ENCODE measurements around the gene IRX2.

IRX2 gene

DNA sequence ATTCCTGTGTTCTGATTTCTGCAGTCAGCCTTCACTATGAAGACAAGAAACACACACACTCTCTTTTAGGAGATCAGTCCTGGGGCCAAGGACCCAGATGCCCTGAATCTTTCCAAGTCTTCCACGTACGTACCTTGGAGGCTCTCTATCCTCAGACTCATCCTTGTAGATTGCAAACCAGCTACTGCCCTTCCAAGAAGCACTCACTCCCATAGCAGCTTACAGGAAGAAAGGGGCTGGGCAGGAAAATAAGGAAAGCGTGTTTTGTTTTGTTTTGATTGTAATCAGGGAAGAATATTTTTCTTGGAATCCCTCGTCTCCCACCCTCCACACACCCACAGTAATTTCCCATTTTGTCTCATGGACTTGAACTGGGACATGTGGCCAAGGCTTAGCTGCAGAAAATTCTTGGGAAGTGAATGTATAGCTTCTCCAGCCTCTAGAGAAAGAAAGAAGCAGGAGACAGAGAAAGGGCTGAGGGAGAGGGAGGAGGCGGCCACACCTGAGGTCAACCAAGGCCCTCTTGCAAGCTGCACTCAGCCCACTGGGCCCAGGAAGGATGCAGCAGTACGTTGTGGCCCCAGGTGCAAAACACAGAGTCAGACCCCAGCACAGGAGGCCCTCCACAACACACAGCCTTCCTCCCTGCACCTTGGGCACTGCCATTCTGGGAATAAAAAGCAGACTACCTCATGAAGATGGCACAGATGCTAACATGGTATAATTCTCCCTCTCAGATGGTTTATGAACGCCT lies 29.9 kb downstream of the IRX2 start:
- DNase-seq = no peak

DNA sequence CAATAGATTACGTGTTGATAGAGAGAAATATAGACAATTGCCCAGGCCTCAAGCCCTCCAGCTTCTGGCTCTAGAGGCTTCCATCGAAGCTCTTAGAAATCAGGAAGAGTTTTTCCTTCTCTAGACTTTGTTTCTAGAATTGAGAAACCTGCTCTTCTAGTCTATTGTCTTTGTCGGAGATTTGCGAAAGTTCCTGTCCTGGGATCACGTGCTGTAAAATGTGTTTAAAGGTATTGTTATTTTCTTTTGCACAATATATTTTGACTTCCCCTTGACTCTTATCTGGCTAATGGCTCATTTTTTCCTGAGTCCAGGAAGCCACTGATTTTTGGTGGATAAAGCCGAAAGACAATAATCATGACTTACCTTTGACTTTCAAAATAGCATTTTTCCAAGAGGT lies 32.1 kb downstream of the IRX2 start:
- DNase-seq = no peak

DNA sequence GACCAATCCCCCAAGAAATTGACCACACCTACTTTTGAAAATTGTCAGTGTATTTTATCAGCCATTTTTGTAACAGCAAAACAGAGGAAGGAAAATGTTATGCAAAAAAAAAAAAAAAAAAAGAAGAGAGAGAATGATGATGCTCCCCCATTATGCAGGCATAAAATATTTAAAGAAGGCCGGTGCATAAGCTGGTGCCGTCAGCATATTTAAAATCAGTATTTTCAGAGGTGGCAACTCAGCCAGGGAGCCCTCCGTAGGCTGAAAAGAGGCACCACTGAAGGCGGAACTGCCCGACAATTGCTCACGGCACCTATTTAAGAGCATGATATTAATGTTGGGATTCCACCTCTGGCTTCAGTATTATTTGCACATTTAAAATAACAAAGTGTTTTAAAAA lies 33.4 kb downstream of the IRX2 start:
- DNase-seq = no peak

DNA sequence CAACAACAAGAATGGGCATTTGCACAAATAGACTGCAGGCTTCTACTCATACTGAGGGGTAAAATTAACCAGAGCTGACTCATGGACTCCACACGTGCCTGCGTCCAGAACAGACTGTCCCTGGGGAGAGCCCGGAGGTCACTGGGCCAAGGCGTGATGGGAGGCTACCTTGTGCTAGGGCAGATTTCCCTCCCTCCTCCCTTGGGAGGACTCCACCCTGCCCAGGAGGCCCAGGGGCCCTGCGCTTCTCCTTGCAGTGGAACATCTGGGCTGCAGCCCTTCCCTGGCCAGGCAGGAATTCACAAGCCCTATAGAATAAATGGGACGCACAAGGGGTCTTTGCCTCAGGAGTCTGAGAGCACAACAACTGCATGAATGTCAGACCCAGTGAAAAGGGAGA lies 35.6 kb downstream of the IRX2 start:
- no peak for DNase-seq

DNA sequence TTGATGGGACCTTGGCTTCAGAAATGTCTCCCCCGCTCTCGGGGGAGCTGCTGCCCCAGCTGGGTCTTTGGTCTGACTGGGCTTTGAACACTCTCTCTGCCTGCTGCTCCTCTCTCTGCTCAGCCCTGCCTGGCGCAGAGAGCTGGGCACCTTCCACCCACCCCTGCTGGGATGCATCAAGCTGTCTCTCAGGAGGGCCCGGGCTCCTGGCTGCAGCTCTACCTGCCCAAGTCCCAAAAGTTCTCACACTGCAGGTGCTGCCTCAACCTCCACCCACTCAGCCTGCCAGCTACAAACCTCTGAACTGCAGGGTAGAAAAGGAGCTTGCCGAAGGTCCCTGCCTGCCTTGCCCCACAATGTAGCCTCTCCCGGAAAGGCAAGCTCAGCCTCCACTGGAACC lies 36.7 kb downstream of the IRX2 start:
- no peak for DNase-seq

DNA sequence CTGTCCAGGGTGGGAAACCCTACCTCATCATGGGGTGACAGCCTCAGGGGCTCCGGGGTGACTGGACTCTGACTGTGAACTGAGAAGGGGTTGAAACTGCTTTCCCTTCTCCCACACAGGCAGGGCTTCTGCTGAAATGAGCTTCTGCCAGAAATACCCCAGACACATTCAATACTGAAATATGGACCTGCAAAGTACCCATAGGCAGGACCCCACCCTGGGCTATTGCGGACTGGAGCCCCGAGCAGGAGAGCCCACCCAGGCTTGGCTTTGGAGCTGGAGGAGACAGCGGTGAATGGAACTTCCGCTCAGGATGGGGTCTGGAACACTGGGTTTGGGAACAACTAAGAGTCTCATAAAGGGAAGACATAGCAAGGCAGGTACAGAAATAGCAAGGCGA lies 37.5 kb downstream of the IRX2 start:
- DNase-seq = no peak

DNA sequence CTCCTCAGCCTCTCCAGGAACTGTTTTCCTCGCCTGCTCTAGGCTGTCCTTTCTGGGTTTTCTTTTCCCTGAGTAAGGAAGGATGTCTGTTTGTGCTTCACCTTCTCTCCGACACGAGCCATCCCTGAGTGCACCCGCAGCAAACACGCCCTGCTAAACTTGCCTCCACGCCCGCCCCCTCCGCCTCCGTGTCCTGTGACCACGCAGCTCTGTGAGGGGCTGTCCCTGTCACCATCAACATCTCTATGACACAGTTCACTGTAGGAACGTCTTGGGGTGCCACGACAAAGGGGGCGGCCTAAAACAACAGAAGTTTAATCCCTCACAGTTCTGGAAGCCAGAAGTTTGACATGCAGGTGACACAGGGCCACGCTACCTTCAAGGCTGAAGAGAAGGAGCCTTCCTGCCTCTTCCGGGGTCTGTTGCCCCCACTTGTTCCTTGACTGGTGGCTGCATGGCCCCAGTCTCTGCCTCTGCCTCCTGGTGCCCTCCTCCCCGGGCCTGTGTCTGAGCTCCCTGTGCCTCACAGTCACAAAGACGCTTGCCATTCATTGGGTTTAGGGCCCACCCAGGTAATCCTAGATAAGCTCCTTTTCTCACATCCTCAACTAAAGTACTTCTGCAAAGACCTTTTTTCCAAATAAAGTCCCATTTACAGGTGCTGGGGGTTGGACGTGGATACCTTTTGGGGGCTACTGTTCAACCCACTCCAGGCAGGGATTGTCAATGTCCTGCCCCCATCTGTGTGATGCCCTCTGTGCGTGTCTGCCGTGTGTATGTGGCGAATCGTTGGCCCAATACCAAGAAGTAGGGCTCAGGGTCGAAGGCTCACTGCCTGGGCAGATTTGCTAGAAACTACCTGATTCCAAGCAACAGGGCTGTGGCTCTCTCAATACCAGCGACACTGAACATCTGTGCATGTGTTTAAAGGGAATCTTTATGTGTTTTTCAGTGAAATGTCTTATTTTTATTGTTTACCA lies 39.7 kb downstream of the IRX2 start:
- DNase-seq = no peak

DNA sequence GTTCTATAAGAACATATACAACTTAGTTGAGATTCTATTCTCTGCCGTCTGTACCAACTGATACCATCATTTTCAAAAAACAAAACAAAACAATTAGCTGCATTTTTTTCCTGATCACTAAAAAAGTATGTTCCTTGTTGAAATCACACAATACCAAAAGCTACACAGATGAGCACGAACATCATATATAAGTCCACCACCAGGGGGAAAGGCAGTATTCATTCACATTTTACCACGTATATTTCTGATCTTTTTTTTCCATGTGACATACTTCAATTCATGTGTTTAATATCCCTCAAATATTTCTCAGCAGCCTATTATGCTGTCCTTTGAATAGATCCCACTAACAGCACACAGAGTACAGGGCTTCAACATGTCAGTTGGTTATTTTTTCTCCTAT lies 40.6 kb downstream of the IRX2 start:
- no peak for DNase-seq

DNA sequence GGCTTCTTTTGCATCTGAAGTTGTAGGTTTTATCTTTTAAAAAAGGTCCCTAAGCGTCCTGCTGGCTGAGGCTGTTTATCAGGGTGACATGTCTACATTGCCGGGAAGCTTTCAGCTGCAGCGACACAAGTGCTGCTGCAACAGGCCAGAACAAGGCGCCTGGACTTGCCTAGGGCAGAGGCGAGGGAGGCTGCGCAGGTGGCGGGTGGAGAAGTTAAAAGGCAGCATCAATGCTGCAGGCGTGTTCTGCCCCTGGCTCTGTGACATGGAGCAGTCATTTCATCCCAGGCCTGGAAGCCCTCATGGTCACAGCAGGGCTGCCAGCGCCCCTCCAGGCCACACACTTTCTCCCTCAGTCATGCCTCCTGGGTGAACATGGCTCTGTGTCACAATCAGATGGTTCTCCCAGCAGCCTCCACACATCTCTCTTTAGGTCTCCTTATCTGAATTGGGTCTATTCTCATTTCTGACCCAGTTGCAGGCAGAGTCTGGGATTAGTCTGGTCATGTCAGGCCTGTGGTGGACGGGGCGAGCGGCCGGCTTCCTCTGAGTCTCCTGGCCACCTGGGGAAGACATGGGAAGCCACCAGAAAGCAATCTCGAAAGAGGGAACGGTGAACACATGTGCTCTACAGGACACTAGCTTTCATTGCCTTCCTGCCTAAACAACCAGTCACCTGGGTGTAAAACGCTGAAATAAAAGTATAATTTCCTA lies 41.3 kb downstream of the IRX2 start:
- DNase-seq = no peak

DNA sequence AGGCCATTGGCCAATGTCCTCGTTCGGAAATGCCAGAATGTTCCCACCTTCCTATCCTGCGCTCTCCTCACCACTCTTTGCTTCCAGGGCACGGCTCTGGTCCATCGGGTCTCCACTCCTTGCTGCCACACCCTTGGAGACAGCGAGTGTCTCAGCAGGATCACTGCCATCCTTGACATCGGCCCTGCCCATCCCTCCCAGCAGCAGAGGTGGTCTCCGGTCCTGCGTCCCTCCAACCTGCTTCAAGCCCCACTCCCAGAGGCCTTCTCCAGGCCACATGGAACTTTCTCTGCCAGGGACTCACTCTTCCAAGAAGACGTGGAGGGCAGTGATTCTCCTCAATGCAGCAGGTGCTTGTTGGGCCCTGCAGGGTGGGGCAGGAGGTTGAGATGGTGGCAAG lies 42.7 kb downstream of the IRX2 start:
- DNase-seq = no peak

DNA sequence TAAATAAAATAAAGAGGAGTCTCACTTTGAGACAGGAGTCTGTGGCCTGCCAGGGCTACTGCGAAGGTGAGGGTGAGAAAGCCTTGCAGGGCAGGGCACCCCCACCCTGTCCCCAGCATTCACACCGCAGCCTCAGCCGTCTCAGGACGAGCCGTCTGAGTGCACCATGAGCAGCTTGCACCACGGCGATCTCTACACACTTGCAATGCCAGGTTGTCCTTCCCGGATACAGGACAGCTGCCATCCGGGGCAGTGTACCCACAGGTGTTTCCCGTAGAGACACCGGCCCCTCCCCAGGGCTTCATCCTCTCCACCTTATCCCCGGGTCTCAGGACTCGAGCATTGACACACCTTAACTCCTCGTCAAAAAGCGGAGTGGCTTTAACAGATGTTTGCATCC lies 43.3 kb downstream of the IRX2 start:
- no peak for DNase-seq

DNA sequence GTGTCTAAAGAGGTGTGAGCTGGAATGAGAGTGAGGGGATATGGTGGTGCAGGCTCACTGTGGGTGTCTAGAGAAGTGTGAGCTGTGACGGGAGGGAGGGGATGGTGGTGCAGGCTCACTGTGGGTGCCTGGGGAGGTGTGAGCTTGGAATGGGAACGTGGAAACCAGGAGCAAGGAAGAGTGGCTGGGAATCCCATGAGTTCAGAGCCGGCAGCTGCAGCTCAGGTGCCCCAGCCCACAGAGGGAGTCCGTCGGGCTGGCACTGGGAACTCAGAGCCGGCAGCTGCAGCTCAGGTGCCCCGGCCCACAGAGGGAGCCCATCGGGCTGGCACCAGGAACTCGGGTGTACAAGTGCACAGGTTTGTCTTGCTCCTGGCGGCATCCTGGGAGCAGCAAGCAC lies 45.6 kb downstream of the IRX2 start:
- no peak for DNase-seq

DNA sequence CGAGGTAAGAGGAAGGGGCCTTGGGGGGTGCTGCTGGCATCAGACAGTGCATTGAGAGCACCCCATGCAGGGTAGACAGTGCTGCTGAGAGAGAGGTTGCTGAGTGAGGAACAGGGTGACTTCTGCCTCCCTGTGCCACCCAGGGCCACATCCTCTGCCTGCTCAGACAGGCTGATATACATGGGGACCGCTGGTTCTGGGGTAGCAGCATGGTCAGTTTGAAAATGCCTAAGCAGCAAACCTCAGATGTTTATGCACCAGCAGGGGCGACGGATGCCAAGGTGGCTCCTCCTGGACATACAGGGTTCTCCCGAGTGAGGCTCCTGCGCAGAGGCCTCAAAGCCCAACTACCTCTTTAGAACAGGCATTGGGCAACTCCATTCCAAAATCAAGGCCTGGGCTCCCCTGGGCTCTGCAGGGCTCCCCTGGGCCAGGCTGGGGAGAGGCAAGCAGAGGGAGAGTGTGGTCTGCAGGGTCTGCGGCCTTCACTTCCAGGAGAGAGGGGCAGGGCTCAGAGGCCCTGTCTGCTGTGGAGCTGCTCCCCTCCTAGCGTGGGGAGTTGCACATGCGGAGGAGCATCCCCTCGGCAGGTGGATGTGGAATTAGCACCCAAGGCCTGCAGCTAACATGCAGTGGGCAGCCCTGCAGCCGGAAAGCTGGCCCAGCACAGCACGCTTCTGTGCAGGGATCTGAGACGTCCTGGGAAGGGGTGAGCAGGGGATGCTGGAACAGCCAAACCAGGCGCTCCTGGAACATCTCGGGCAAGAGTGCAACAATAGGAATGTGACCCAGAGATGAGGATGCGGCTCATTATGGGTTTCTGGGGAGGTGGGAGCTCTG lies 46.5 kb downstream of the IRX2 start:
- no peak for DNase-seq

DNA sequence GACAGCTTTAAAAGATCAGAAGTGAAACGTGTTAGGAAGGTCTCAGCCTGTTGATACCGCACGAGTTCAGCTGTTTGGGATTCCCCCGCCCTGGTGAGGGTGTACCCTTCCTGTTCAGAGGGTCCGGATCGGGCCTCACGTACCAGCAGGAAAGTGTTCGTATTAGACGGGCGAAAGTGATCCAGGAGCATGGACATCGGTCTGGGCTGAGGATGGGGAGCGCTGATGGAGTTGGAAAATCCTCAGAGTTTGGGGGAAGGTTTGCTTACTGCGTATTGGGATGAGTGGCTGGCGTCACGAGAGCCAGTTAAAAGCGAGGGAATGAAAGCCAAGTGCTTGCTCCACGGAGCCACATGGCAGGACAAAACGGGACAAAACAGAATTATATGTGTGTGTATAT lies 47.4 kb downstream of the IRX2 start:
- no peak for DNase-seq

DNA sequence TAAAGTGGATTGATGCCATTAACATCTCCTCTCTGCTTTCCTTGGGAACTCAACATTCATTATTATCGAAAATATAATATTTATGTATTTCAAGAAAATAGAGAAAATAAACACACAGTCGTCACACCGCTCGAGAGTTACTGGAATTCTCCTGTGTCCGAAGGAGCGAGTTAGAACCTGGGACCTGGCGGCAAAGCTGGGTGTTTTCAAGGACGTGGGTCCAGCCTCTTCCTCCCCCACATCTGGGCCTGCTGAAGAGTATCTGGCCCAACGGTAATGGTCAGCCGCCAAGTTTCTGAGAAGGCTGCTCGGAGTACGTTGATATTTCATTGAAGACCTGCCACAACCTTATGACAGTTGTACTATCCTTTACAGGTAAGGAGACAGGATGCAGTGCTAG lies 47.9 kb downstream of the IRX2 start:
- no peak for DNase-seq

DNA sequence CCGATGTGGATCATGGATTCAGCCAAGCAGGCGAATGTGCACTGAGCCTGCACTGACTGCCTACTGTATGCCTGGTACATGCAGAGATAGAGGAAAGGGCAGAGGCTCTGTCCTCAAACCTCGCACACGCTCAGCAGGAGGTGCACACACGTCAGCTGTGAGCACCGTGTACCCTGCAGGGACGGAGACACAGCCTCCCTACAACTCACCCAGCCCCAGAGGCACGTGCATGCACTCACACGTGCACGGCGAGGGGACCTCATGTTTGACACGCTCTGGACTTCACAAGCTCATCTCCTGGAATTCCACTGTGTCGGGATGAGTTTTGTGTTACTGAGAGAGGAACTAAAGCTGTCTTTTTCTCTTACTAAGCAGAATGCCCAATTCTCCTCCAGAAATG lies 48.4 kb downstream of the IRX2 start:
- no peak for DNase-seq

DNA sequence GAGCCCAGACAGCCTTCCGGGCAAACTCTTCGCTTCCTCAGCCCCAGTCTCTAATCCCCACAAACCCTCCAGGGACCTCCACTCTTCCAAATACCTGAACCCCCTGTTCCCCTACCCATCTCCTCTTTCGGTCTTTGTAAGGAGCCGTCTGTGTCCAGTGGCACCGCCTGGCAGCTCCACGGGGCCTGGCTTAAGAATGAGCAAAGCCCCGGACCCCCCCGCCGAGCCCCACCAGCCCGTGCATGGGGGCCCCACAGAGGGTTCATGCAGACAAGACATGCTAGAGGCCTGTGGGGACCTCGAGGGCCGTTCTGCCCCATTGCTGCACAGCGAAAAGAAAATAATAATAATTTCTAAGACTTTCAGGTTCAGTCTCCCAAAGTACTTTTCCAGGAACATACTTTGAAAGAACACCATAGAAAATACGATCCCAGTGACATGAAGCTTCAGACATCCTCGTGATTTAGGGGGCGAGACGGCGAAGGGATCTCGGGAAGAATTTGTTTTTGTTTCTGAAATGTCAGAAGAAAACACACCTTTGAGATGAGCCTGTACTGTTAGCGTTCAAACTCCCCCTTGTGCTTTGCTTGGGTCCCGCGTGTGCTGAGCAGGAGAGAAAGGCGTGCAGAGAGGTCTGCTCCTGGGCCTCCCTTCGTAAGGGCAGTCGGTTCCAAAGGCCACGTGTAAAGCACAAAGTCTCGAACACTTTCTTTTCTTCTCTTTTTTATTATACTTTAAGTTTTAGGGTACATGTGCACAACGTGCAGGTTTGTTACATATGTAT lies 49.2 kb downstream of the IRX2 start:
- DNase-seq = no peak

DNA sequence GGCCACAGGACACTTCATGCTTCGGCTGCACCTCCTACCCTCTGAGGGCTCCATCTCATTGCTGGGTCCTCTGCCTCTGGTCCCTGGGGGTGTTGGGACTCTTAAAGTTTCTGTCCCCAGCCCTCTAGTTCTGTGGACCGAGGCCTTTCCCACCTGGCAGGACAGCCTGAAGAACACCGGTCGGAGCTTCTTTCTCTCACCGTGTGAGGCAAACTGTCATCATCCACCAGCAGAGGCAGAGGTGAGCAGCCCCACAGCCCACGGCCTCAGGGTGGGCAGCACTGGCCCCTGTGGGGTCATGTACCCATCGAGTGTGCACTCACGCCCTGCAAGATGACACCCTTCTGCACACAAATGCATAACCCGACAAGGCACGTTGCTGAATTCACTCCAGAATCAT lies 49.9 kb downstream of the IRX2 start:
- no peak for DNase-seq

DNA sequence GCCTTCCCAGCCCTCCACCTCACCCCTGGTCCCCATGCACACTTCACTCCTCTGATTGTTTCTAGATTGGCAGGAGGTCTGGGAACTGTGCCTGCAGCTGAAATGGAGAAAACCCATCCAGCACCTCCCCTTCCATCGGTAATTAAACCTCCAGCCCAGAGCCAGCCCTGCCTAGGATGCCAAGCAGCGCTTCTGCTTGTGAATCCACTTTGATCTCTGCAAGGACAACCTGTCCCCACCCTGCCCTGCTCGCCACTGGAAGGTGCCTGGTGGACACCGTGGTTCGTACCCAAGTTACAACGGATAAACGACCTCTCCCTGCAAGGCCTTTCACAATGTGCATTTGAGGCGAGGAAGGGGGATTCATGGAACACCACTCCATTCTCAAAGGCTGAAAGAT lies 50.6 kb downstream of the IRX2 start:
- no peak for DNase-seq

DNA sequence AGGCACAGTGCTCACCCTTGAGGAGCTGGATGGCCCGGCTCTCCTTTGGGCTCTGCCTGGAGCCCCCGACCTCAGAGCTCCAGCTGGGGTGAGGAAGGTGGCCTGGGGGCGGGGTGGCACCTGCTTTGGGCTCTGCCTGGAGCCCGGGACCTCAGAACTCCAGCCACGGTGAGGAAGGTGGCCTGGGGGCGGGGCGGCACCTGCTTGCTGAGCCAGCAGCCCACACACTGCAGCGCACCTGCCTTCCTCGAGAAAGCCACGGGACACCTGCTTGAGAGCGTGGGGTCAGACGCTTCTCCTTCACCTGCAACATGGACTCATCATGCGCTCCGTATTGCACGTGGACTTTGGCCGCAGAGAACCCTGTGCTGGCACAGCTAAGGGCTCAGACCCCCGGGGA lies 51.8 kb downstream of the IRX2 start:
- DNase-seq = no peak

DNA sequence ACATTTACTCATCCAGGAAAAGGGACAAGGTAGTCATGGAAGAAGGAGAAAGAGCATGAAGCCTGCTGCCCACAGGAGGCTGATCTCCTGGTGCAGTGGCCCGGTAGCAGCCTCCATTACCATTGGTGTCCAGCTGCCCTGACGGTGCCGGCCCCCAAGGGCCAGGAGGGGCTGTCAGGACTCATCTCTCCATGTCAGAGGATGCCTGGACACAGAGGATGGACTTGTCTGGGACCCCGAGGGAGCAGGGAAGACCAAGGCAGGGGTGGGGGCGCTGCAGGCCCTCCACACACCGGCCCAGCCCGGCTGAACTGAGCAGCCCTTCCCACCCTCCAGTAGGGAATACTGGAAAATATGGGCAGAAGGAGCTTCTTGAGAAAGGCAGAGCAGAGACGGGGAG lies 52.2 kb downstream of the IRX2 start:
- no peak for DNase-seq

Measured in hypothalamus (tissue), 51 donors.